HepG2 (cell line): ENCODE data around the gene CEP128. TPM values are rescaled to one million over a fixed set of nuclear protein-coding genes. Genes with fewer than 3 reads are reported as not detected.

Experiments
- ARNT ChIP-seq: fragments of 450-650 bp; IDR thresholded peaks from 2 replicates; pipeline ENCODE4 v1.6.1; 2017
- CHD2 ChIP-seq: IDR thresholded peaks from 2 replicates; pipeline ENCODE4 v1.6.1; 2011; ENCODE audit warnings: low read depth, low read length, improper control_type of control experiment
- FOSL2 ChIP-seq: sonication (generic); formaldehyde crosslinking; IDR thresholded peaks from 2 replicates; pipeline ENCODE4 v1.4.0; 2020; ENCODE audit warnings: missing genetic modification reagents
- FOXA1 ChIP-seq, 2 experiments: fragments of 450-650 bp in 1 of 2; sonication (generic) in 1 of 2; formaldehyde crosslinking in 1 of 2; IDR thresholded peaks; 2 replicates each; pipeline versions ENCODE4 v1.4.0 to v1.6.1; 2016 to 2020; ENCODE audit warnings: missing genetic modification reagents in 1 of 2
- FOXP4 ChIP-seq: sonication (generic); formaldehyde crosslinking; IDR thresholded peaks from 2 replicates; pipeline ENCODE4 v1.4.0; 2020; ENCODE audit warnings: missing genetic modification reagents
- GTF3A ChIP-seq: sonication (generic); formaldehyde crosslinking; conservative IDR thresholded peaks from 2 replicates; pipeline ENCODE4 v1.4.0; 2020; ENCODE audit warnings: mild to moderate bottlenecking, missing genetic modification reagents
- HMG20A ChIP-seq: IDR thresholded peaks from 2 replicates; pipeline ENCODE4 v1.6.1; 2016; ENCODE audit warnings: borderline replicate concordance
- HNF4G ChIP-seq, 2 experiments: sonication (generic) in 1 of 2; formaldehyde crosslinking in 1 of 2; IDR thresholded peaks; 2 replicates each; pipeline versions ENCODE4 v1.4.0 to v1.6.1; 2011 to 2020; ENCODE audit warnings: borderline replicate concordance in 2 of 2, low read depth in 2 of 2, mild to moderate bottlenecking in 2 of 2, low read length in 1 of 2, missing genetic modification reagents in 1 of 2, moderate library complexity in 1 of 2
- JARID2 ChIP-seq: sonication (generic); formaldehyde crosslinking; IDR thresholded peaks from 2 replicates; pipeline ENCODE4 v1.8.1; 2023; ENCODE audit warnings: missing genetic modification reagents, inconsistent platforms; ENCODE audit not compliant: insufficient replicate concordance
- KLF9 ChIP-seq: IDR thresholded peaks from 2 replicates; pipeline ENCODE4 v1.6.1; 2016; ENCODE audit warnings: low read depth
- SOX13 ChIP-seq, 3 experiments: fragments of 450-650 bp in 1 of 3; sonication (generic) in 1 of 3; formaldehyde crosslinking in 1 of 3; IDR thresholded peaks in 2 of 3; conservative IDR thresholded peaks in 1 of 3; 2 replicates each; pipeline versions ENCODE4 v1.5.0 to v1.6.1; 2016 to 2020; ENCODE audit warnings: antibody characterized with exemption in 1 of 3, mild to moderate bottlenecking in 1 of 3, missing compliant biosample characterization in 1 of 3, missing genetic modification reagents in 1 of 3, moderate library complexity in 1 of 3
- SRSF1 ChIP-seq: fragments of 200-400 bp; formaldehyde crosslinking; optimal IDR thresholded peaks from 2 replicates; pipeline ENCODE3; 2017; ENCODE audit warnings: mild to moderate bottlenecking, low read depth, low read length, moderate library complexity
- U2AF1 ChIP-seq: fragments of 200-400 bp; formaldehyde crosslinking; optimal IDR thresholded peaks from 2 replicates; pipeline ENCODE3; 2017; ENCODE audit warnings: mild to moderate bottlenecking, low read depth, low read length
- ZFP36 ChIP-seq: fragments of 150-350 bp; IDR thresholded peaks from 2 replicates; pipeline ENCODE4 v1.6.1; 2018; ENCODE audit warnings: borderline replicate concordance, low read length, low read depth; ENCODE audit not compliant: partially characterized antibody
- ZNF138 ChIP-seq: sonication (generic); formaldehyde crosslinking; IDR thresholded peaks from 2 replicates; pipeline ENCODE4 v1.5.0; 2020; ENCODE audit warnings: mild to moderate bottlenecking, low read depth, missing genetic modification reagents
- ZNF17 ChIP-seq: sonication (generic); formaldehyde crosslinking; IDR thresholded peaks from 2 replicates; pipeline ENCODE4 v1.5.0; 2020; ENCODE audit warnings: mild to moderate bottlenecking, missing genetic modification reagents
- ZNF263 ChIP-seq: sonication (generic); formaldehyde crosslinking; IDR thresholded peaks from 2 replicates; pipeline ENCODE4 v1.4.0; 2020; ENCODE audit warnings: missing genetic modification reagents
- ZNF530 ChIP-seq: sonication (generic); formaldehyde crosslinking; IDR thresholded peaks from 2 replicates; pipeline ENCODE4 v1.5.0; 2020; ENCODE audit warnings: low read depth, mild to moderate bottlenecking, missing genetic modification reagents
- ZNF547 ChIP-seq: sonication (generic); formaldehyde crosslinking; IDR thresholded peaks from 2 replicates; pipeline ENCODE4 v1.5.1; 2020; ENCODE audit warnings: mild to moderate bottlenecking, missing genetic modification reagents
- ZNF580 ChIP-seq: IDR thresholded peaks from 2 replicates; pipeline ENCODE4 v1.6.1; 2016; ENCODE audit warnings: low read depth, borderline replicate concordance
- ZNF724P ChIP-seq: sonication (generic); formaldehyde crosslinking; IDR thresholded peaks from 2 replicates; pipeline ENCODE4 v1.8.0; 2022; ENCODE audit warnings: missing genetic modification reagents, borderline replicate concordance
- polyA plus RNA-seq, 8 experiments: library from polyadenylated mRNA; depleted of rRNA in 3 of 8; stranded (reverse) in 7 of 8; unstranded in 1 of 8; fragments of >200 nt; fragmentation: Illumina TruSeq in 4 of 8; extraction: Trizol in 4 of 8; gene quantifications; 2 replicates each; pipeline versions ENCODE4 v1.2.1 to v1.2.3, GENCODE V29; 2011 to 2016; ENCODE audit warnings: low read depth in 4 of 8, missing spikeins in 1 of 8, mixed read lengths in 1 of 8; ENCODE audit not compliant: insufficient read depth in 1 of 8
- total RNA-seq, 5 experiments: library from RNA; depleted of rRNA; stranded (reverse); fragments of >200 nt; fragmentation: Illumina TruSeq; extraction: Trizol; gene quantifications; 2 replicates each; pipeline ENCODE4 v1.2.3, GENCODE V29; 2016; ENCODE audit warnings: low read depth in 1 of 5
- TF ChIP-seq, protein P1 (sequence below): sonication (generic); formaldehyde crosslinking; conservative IDR thresholded peaks from 2 replicates; pipeline ENCODE4 v1.8.0; 2022; ENCODE audit warnings: low read depth, missing genetic modification reagents
- TF ChIP-seq, protein P2 (sequence below): sonication (generic); formaldehyde crosslinking; IDR thresholded peaks from 2 replicates; pipeline ENCODE4 v1.4.0; 2020; ENCODE audit warnings: missing genetic modification reagents

CEP128 gene
- total and polyA plus RNA-seq, 2 of the 13 experiments (the other 11 are each of a cell fraction or from before 2014, with no cell fraction given) = 1.3 to 7.5 TPM

DNA sequence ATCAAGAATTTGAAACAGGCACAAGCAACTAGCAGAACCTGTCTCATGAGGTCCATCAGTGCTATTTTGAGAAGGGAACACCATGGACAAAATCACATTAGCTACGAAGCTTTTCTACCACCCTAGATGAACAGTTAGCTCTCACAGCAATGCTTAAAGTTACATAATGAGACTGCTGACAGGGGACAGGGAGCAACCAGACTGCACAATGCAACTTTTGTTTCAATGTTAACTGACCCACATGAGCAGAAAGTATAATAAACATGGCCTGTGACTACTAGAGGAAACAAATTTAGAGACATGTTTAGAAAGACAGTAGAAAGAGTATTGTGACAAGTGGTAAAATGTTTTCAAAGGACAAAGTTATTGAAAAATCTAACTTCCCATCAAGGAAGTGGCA, 282.8 kb downstream of the CEP128 start (continued):
- TF ChIP-seq ZNF17 (CRISPR knock-in tag) (no peak), FOXP4 (CRISPR knock-in tag) (peak; percentile 75), GTF3A (CRISPR knock-in tag) (no peak), ZNF580 (no peak), CHD2 (no peak), FOXA1 (IDR thresholded peaks at IDR 0.05) (no peak), FOXA1 (CRISPR knock-in tag; IDR thresholded peaks at IDR 0.05) (peak; percentile 20; the same call in 1 of the 2 replicates), FOSL2 (CRISPR knock-in tag) (0 out of 2 replicates have a peak, but pooled peaks have one; percentile 15), ARNT (no peak), ZFP36 (no peak), ZNF138 (CRISPR knock-in tag) (no peak), HMG20A (CRISPR knock-in tag) (peak; percentile 68; the same call in 1 of the 2 replicates), ZNF724P (CRISPR knock-in tag) (no peak), ZNF263 (CRISPR knock-in tag) (no peak), SOX13 (IDR thresholded peaks at IDR 0.05) (0 out of 2 replicates have a peak, but pooled peaks have one; percentile 46), SOX13 (CRISPR knock-in tag; conservative IDR thresholded peaks at IDR 0.05 in 1 of 2, IDR thresholded peaks at IDR 0.05 in 1 of 2) (peak in 1 of 2 experiments; percentile 84; a peak in 2 of 4 replicates), KLF9 (CRISPR knock-in tag) (no peak), HNF4G (IDR thresholded peaks at IDR 0.05; ENCODE audit: borderline replicate concordance, low read depth, low read length) (peak; percentile 9; the same call in 1 of the 2 replicates), HNF4G (CRISPR knock-in tag; IDR thresholded peaks at IDR 0.05; ENCODE audit: borderline replicate concordance, low read depth) (no peak), JARID2 (CRISPR knock-in tag) (no peak), ZNF547 (no peak), SRSF1 (no peak), U2AF1 (no peak), ZNF530 (CRISPR knock-in tag) (no peak)
- TF ChIP-seq, protein P1, sequence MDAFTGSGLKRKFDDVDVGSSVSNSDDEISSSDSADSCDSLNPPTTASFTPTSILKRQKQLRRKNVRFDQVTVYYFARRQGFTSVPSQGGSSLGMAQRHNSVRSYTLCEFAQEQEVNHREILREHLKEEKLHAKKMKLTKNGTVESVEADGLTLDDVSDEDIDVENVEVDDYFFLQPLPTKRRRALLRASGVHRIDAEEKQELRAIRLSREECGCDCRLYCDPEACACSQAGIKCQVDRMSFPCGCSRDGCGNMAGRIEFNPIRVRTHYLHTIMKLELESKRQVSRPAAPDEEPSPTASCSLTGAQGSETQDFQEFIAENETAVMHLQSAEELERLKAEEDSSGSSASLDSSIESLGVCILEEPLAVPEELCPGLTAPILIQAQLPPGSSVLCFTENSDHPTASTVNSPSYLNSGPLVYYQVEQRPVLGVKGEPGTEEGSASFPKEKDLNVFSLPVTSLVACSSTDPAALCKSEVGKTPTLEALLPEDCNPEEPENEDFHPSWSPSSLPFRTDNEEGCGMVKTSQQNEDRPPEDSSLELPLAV (CRISPR knock-in tag) = no peak
- TF ChIP-seq, protein P2, sequence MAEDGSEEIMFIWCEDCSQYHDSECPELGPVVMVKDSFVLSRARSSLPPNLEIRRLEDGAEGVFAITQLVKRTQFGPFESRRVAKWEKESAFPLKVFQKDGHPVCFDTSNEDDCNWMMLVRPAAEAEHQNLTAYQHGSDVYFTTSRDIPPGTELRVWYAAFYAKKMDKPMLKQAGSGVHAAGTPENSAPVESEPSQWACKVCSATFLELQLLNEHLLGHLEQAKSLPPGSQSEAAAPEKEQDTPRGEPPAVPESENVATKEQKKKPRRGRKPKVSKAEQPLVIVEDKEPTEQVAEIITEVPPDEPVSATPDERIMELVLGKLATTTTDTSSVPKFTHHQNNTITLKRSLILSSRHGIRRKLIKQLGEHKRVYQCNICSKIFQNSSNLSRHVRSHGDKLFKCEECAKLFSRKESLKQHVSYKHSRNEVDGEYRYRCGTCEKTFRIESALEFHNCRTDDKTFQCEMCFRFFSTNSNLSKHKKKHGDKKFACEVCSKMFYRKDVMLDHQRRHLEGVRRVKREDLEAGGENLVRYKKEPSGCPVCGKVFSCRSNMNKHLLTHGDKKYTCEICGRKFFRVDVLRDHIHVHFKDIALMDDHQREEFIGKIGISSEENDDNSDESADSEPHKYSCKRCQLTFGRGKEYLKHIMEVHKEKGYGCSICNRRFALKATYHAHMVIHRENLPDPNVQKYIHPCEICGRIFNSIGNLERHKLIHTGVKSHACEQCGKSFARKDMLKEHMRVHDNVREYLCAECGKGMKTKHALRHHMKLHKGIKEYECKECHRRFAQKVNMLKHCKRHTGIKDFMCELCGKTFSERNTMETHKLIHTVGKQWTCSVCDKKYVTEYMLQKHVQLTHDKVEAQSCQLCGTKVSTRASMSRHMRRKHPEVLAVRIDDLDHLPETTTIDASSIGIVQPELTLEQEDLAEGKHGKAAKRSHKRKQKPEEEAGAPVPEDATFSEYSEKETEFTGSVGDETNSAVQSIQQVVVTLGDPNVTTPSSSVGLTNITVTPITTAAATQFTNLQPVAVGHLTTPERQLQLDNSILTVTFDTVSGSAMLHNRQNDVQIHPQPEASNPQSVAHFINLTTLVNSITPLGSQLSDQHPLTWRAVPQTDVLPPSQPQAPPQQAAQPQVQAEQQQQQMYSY = no peak
